ENCODE results near the gene DNAJC2.

DNAJC2 gene, protein sequence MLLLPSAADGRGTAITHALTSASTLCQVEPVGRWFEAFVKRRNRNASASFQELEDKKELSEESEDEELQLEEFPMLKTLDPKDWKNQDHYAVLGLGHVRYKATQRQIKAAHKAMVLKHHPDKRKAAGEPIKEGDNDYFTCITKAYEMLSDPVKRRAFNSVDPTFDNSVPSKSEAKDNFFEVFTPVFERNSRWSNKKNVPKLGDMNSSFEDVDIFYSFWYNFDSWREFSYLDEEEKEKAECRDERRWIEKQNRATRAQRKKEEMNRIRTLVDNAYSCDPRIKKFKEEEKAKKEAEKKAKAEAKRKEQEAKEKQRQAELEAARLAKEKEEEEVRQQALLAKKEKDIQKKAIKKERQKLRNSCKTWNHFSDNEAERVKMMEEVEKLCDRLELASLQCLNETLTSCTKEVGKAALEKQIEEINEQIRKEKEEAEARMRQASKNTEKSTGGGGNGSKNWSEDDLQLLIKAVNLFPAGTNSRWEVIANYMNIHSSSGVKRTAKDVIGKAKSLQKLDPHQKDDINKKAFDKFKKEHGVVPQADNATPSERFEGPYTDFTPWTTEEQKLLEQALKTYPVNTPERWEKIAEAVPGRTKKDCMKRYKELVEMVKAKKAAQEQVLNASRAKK

GRCh38 chr7:103344453-103345149, at the start of gene DNAJC2:
Gene DNAJC2, minus strand, starts transcription at chr7:103344767. Its CDS starts 145 bp downstream, at chr7:103344622.
- peak; percentile 74 to 77 for DNase-seq (ENCODE audit: low read depth in 2 of 2)

DNA sequence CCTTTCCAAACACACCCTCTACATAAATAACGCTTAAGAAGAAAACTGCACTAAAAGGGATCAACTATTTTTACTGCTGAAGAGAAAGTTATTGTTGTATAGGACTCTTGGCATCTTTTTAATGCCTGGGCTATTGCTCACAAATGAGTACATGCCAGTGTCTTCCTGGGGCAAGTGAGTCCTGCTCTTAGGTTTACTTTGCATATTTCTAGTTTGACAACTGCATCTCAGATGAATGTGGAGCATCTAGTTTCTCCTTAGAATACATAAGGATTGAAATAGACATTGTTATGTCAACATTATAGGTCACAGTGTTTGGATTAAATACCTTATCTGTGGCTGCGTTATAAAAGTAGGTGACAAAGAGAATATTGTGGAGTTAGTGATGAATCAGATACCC, 47.4 kb upstream of the DNAJC2 start:
- DNase-seq (ENCODE audit: low read depth in 2 of 2) = no peak

DNA sequence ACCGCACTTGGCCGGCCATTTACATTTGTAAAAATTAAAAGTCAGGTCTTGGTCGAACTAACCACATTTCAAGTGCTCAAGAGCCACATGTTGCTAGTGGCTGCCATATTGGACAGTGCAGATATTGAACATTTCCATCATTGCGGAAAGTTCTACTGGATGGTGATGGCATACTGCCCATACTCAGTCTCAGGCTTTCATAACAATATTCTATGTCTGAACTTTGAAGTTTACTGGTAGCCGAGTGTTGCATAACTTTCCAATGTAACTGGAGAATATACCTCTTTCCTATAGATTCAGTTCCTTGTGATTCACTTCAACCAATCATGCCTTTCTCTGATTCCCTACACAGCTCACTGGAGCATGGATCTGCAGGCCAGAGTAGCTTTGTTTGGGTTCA, 46.6 kb upstream of the DNAJC2 start:
- DNase-seq (ENCODE audit: low read depth in 2 of 2) = no peak

DNA sequence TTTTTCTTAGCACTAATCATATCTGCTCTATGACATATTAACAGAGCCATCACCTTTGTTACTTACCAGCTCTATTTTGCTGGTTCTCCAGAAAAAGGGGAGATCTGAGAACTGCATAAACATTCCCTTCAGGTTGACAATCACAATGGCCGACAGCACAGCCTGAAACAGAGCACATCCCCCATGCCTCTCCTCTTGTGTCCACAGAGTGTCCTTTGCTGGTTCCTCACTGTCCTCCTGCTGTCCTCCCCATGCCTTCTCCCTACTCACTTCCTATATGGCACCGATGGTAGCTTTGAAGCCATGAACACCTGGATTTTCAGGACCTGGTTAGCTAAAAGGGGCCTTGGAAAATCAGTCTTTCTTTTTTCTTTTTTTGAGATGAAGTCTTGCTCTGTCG, 44.7 kb upstream of the DNAJC2 start:
- no peak for DNase-seq (ENCODE audit: low read depth in 2 of 2)

DNA sequence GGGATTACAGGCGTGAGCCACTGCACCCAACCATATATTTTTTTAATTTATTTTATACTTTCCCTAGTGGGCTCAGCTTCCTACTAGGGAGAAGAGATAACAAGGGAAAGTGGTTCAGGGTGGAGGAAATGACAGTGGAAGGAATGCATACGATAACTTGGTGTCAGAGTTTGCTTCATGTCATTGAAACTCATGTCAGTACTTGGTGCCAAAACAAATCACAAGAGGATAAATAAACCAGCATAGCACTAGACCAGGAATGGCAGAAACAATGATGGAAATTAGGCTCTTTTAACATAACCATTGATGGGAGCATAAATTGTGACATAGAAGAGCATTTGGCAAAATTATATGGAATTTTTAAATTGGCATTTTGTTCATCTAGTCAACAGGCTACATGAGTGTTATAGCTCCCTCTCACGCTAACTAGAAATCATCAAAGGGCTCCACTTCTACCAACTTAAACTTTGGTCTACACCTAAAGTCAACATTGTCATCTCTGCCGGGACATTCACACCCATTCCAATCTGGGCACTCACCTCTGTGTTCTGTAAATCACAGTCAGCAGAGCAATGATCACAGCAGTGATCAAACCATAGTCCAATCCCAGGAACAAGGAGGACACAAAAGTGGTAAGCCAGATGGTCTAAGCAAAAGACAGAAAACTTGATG, 44.0 kb upstream of the DNAJC2 start:
- DNase-seq (ENCODE audit: low read depth in 2 of 2) = no peak

GRCh38 chr7:103387242-103387641, 42.7 kb upstream of the DNAJC2 start:
- no peak for DNase-seq (ENCODE audit: low read depth in 2 of 2)

GRCh38 chr7:103382032-103382402, 37.5 kb upstream of the DNAJC2 start:
- no peak for DNase-seq (ENCODE audit: low read depth in 2 of 2)

DNA sequence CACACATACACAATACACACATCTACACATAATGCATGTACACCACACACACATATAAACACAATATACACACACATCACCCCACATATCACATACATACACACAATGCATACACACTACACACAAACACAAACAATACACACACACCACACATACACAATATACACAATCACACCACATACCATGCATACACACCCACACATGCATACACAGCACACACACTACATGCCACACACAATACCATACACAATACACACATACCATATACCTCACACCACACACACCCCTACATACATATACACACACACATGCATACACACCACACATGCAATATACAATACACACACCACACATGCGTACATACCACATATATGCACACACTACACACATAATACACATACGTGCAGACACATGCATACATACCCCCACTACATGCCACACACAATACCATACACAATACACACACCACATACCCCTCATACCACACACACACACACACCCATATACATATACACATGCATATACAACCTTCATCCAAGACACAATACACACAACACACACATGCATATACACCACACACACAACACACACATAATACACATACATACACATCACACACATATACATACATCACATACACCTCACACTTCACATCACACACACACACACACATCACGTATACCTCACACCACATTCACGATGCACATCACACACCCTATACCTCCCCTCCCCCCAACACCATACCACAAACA, 36.9 kb upstream of the DNAJC2 start:
- no peak for DNase-seq (ENCODE audit: low read depth in 2 of 2)

DNA sequence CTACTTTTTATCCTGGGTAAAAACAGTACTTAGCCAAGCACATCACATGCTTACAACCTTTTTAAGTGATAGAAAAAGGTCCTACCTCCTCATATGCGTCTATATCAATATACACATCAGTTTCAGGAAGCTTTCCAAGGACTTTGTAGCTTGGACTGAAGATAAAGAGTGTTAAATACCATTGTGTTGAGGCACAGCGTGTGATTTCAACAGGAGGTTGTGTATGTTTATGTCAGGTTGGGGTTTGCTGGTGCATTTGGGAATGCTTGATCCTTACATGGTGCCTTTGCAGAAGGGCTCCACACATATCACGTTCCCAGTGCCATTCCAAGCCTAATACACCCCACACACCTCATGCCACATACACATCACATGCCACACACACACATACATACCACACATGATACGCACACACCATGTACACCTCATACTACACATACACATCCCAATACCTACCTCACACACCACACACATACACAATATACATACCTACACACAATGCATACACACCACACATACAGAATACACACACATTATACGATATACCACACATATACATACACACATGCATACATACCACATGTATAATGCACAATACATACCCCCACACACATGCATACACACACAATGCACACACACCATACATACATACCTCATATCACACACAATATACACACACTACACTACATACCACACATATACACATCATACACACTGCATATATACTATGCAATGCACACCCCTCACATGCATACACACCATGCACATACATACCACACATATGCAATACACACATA, 36.0 kb upstream of the DNAJC2 start:
- DNase-seq (ENCODE audit: low read depth in 2 of 2) = no peak

- DNase-seq (ENCODE audit: low read depth in 2 of 2) = no peak
Observed at GRCh38 chr7:103379270-103379975, 34.9 kb upstream of the DNAJC2 start.

GRCh38 chr7:103373866-103374643, 29.5 kb upstream of the DNAJC2 start:
- no peak for DNase-seq (ENCODE audit: low read depth in 2 of 2)

DNA sequence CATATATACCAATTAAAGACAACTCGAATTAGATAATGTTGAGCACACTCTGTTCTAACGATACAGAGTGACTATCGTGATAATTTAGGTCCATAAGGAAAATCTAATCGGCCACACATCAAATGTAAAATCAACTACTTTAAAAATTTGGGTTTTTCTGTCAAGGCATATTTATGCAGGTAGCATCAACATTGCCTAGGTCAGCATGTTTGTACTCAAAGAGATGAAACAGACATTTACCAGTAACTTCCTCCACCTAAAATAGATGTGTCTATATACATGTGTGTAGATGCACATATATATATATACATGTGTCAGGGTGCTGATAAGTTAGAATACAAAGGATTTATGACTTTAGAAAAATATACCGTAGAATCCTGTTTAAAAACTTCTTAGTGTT, 24.9 kb upstream of the DNAJC2 start:
- DNase-seq (ENCODE audit: low read depth in 2 of 2) = no peak

DNA sequence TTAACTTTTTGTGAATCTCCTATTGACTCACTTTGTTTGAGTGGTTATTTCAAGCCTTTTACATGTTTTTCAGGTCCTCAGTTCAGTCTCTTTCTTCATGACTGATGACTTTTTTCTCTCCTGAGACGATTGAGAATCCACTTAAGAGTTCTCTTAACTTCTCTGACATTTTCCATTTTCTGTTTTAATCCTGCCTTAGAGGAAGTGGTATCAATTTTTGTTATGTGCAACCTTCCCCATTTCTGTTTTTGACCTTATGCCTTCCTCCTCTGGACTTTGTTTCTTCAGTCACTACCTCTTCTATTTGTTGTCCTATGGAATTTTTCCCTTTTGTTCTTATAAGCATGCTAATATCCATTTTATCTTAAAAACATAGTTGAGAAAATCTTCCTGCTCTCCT, 5.2 kb upstream of the DNAJC2 start:
- DNase-seq (ENCODE audit: low read depth in 2 of 2) = no peak

- DNase-seq (ENCODE audit: low read depth in 2 of 2) = no peak
Observed at GRCh38 chr7:103348959-103349358, 4.4 kb upstream of the DNAJC2 start.

- no peak for DNase-seq (ENCODE audit: low read depth in 2 of 2)
Observed at GRCh38 chr7:103348452-103348851, 3.9 kb upstream of the DNAJC2 start.

GRCh38 chr7:103347507-103348267, 3.1 kb upstream of the DNAJC2 start, which contains the start of gene PSMC2:
Gene PSMC2, plus strand, starts transcription at chr7:103347643. Its CDS starts 69 bp downstream, at chr7:103347712.
- DNase-seq (ENCODE audit: low read depth in 2 of 2) = peak; percentile 61 to 74

DNA sequence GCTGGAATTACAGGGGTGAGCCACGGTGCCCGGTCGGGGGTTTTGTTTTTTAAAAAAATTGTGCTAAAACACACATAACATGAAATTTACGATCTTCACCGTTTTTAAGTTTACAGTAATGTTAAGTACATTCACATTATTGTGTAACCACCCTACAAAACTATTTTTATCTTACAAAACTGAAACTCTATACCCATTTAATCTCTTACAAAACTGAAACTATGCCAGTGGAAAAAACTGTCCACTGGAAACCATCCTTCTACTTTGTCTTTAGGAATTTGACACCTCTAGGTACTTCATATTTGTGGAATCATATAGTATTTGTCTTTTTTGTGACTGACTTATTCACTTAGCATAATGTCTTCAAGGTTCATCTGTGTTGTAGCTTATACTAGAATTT, 1.8 kb upstream of the DNAJC2 start:
- no peak for DNase-seq (ENCODE audit: low read depth in 2 of 2)

- DNase-seq (ENCODE audit: low read depth in 2 of 2) = peak; percentile 4 to 20
Observed at GRCh38 chr7:103343758-103344452, 662 bp downstream of the DNAJC2 start.
